WTC11 (cell line): Measurements from ENCODE around the gene TTLL5. TPM values are rescaled to one million over a fixed set of nuclear protein-coding genes. Genes with fewer than 3 reads are reported as not detected.

Experiments used
- ATF1 ChIP-seq: sonication (generic); formaldehyde crosslinking; IDR thresholded peaks from 2 replicates; pipeline ENCODE4 v1.8.1; 2023; ENCODE audit warnings: mild to moderate bottlenecking, moderate library complexity, missing genetic modification reagents
- CTCF ChIP-seq: fragments of 200-600 bp; IDR thresholded peaks from 2 replicates; pipeline ENCODE4 v1.8.0; 2022; ENCODE audit warnings: antibody characterized with exemption
- E2F1 ChIP-seq: sonication (generic); formaldehyde crosslinking; IDR thresholded peaks from 2 replicates; pipeline ENCODE4 v1.8.0; 2022; ENCODE audit warnings: mild to moderate bottlenecking, missing genetic modification reagents
- ERG ChIP-seq: fragments of 250-450 bp; sonication (Bioruptor Pico); IDR thresholded peaks from 2 replicates; pipeline ENCODE4 v1.8.0; 2021; ENCODE audit warnings: mild to moderate bottlenecking
- FOXP1 ChIP-seq: sonication (generic); formaldehyde crosslinking; IDR thresholded peaks from 2 replicates; pipeline ENCODE4 v1.8.0; 2022; ENCODE audit warnings: missing genetic modification reagents, mild to moderate bottlenecking, moderate library complexity, borderline replicate concordance
- JAZF1 ChIP-seq: fragments of 250-450 bp; sonication (Bioruptor Pico); IDR thresholded peaks from 2 replicates; pipeline ENCODE4 v1.9.0; 2021; ENCODE audit warnings: moderate library complexity, mild to moderate bottlenecking, inconsistent platforms
- MXD4 ChIP-seq: fragments of 250-450 bp; sonication (Bioruptor Pico); IDR thresholded peaks from 2 replicates; pipeline ENCODE4 v1.8.0; 2021; ENCODE audit warnings: mild to moderate bottlenecking, moderate library complexity, borderline replicate concordance
- NR2C2 ChIP-seq: sonication (generic); formaldehyde crosslinking; IDR thresholded peaks from 2 replicates; pipeline ENCODE4 v1.8.0; 2022; ENCODE audit warnings: mild to moderate bottlenecking, missing genetic modification reagents
- PRDM15 ChIP-seq: sonication (generic); formaldehyde crosslinking; IDR thresholded peaks from 2 replicates; pipeline ENCODE4 v1.8.0; 2022; ENCODE audit warnings: missing genetic modification reagents
- PREB ChIP-seq: sonication (generic); formaldehyde crosslinking; IDR thresholded peaks from 2 replicates; pipeline ENCODE4 v1.8.1; 2022; ENCODE audit warnings: mild to moderate bottlenecking, missing genetic modification reagents, moderate library complexity, borderline replicate concordance
- SOX15 ChIP-seq: fragments of 250-450 bp; sonication (Bioruptor Pico); IDR thresholded peaks from 2 replicates; pipeline ENCODE4 v1.9.0; 2021; ENCODE audit warnings: mild to moderate bottlenecking
- STAT6 ChIP-seq: sonication (generic); formaldehyde crosslinking; conservative IDR thresholded peaks from 2 replicates; pipeline ENCODE4 v1.8.1; 2023; ENCODE audit warnings: mild to moderate bottlenecking, low read depth, missing genetic modification reagents, moderate library complexity
- TP53 ChIP-seq: sonication (generic); formaldehyde crosslinking; IDR thresholded peaks from 2 replicates; pipeline ENCODE4 v1.8.1; 2023; ENCODE audit warnings: mild to moderate bottlenecking, missing genetic modification reagents
- ZNF671 ChIP-seq: fragments of 250-450 bp; sonication (Bioruptor Pico); IDR thresholded peaks from 2 replicates; pipeline ENCODE4 v1.8.0; 2021; ENCODE audit warnings: mild to moderate bottlenecking
- total RNA-seq: library from RNA; stranded (reverse); gene quantifications from 3 replicates; pipeline ENCODE4 v1.2.3, GENCODE V29; 2021

Gene TTLL5
- total RNA-seq, 1 experiment from 2014 or later: 39.6 TPM

GRCh38 chr14:75980856-75981255, 319.8 kb downstream of the TTLL5 start (continued):
- TF ChIP-seq E2F1 (CRISPR knock-in tag) (no peak), ERG (no peak), PREB (CRISPR knock-in tag) (no peak), NR2C2 (no peak), FOXP1 (no peak), CTCF (no peak), ZNF671 (CRISPR knock-in tag) (no peak), PRDM15 (CRISPR knock-in tag) (no peak), STAT6 (CRISPR knock-in tag) (no peak), TP53 (no peak), ATF1 (no peak), MXD4 (CRISPR knock-in tag) (no peak), JAZF1 (CRISPR knock-in tag) (no peak), SOX15 (no peak)
